A549 (cell line): ENCODE data around the gene SPRR3. TPM values are rescaled to one million over a fixed set of nuclear protein-coding genes. Genes with fewer than 3 reads are reported as not detected.

Experiments
- ATAC-seq, 2 experiments: fragments of 200-7000 bp in 1 of 2; fragments of >200 bp in 1 of 2; cut with Nextera tagmentation in 1 of 2; cut with Tn5 transposase in 1 of 2; 3 replicates each; pipeline versions ENCODE4 v1.8.0 to v1.9.1; 2018 to 2020; ENCODE audit warnings: mild to moderate bottlenecking in 1 of 2, moderate library complexity in 1 of 2
- CTCF ChIA-PET: fragments of 300-600 bp; sonication (Branson Sonifier 250); formaldehyde crosslinking; extraction: SDS; loops from one replicate; lab custom pipeline; 2021; ENCODE audit warnings: antibody characterized with exemption, inconsistent platforms; lab: Yijun Ruan, JAX
- POLR2A ChIA-PET: fragments of 350-600 bp; formaldehyde crosslinking; extraction: SDS; loops from one replicate; lab custom pipeline; 2021; ENCODE audit warnings: antibody characterized with exemption, inconsistent platforms; lab: Yijun Ruan, JAX
- DNase-seq, 2 experiments: peaks; one replicate each; pipeline versions ENCODE4 v3.0.0 to v3.0.0-alpha.2; 2011 to 2016; ENCODE audit warnings: low read depth in 1 of 2, low spot score in 1 of 2
- FAIRE-seq: peaks from 2 replicates; lab custom pipeline; 2011; peaks lifted over from hg19 to GRCh38; lab: Jason Lieb, UNC
- H3K27ac ChIP-seq, 2 experiments: fragments of >200 bp; sonication (Bioruptor Twin); formaldehyde crosslinking; 3 replicates each; pipeline ENCODE4 v1.5.1; 2016 to 2017
- H3K4me1 ChIP-seq: fragments of >200 bp; sonication (Bioruptor Twin); formaldehyde crosslinking; 3 replicates; pipeline ENCODE4 v1.6.1; 2016
- H3K4me2 ChIP-seq: fragments of >200 bp; sonication (Bioruptor Twin); formaldehyde crosslinking; 3 replicates; pipeline ENCODE4 v1.6.1; 2016
- H3K4me3 ChIP-seq: fragments of >200 bp; sonication (Bioruptor Twin); formaldehyde crosslinking; 3 replicates; pipeline ENCODE4 v1.5.1; 2016
- H3K9me3 ChIP-seq: fragments of >200 bp; sonication (Bioruptor Twin); formaldehyde crosslinking; 3 replicates; pipeline ENCODE4 v1.6.1; 2016
- CEBPB ChIP-seq, 2 experiments: fragments of >200 bp in 1 of 2; sonication (Bioruptor Twin) in 1 of 2; formaldehyde crosslinking in 1 of 2; IDR thresholded peaks; 2 replicates each; pipeline ENCODE4 v1.6.1; 2012 to 2016
- CHD2 ChIP-seq: fragments of 150-350 bp; IDR thresholded peaks from 2 replicates; pipeline ENCODE4 v1.6.1; 2014; ENCODE audit warnings: low read length; ENCODE audit not compliant: partially characterized antibody
- EHF ChIP-seq: fragments of 250-450 bp; sonication (Bioruptor Pico); IDR thresholded peaks from 2 replicates; pipeline ENCODE4 v1.5.0; 2020; ENCODE audit warnings: mild to moderate bottlenecking
- EP300 ChIP-seq, 2 experiments: fragments of >200 bp; sonication (Bioruptor Twin); formaldehyde crosslinking; IDR thresholded peaks; 2 replicates in 1 of 2; 3 replicates in 1 of 2; pipeline ENCODE4 v1.6.1; 2016 to 2017
- ESRRA ChIP-seq: fragments of 150-350 bp; IDR thresholded peaks from 2 replicates; pipeline ENCODE4 v1.6.1; 2014; ENCODE audit warnings: mild to moderate bottlenecking, low read length, borderline replicate concordance
- FOSB ChIP-seq: fragments of 250-450 bp; sonication (Bioruptor Pico); IDR thresholded peaks from 2 replicates; pipeline ENCODE4 v1.5.0; 2020; ENCODE audit warnings: mild to moderate bottlenecking, moderate library complexity
- HMGXB4 ChIP-seq: fragments of 250-450 bp; sonication (Bioruptor Pico); IDR thresholded peaks from 2 replicates; pipeline ENCODE4 v1.5.0; 2021; ENCODE audit warnings: mild to moderate bottlenecking, moderate library complexity, borderline replicate concordance
- HOXB13 ChIP-seq: fragments of 250-450 bp; sonication (Bioruptor Pico); IDR thresholded peaks from 2 replicates; pipeline ENCODE4 v1.5.0; 2020; ENCODE audit warnings: low read depth, mild to moderate bottlenecking, moderate library complexity
- JUNB ChIP-seq: fragments of >200 bp; sonication (Bioruptor Twin); formaldehyde crosslinking; IDR thresholded peaks from 2 replicates; pipeline ENCODE4 v1.6.1; 2016
- MAX ChIP-seq: IDR thresholded peaks from 2 replicates; pipeline ENCODE4 v1.6.1; 2012
- NFE2L2 ChIP-seq: fragments of 150-350 bp; conservative IDR thresholded peaks from 2 replicates; pipeline ENCODE4 v1.6.1; 2014; ENCODE audit warnings: low read length
- NPAS2 ChIP-seq: fragments of 250-450 bp; sonication (Bioruptor Pico); IDR thresholded peaks from 2 replicates; pipeline ENCODE4 v1.8.0; 2022; ENCODE audit warnings: mild to moderate bottlenecking, moderate library complexity, borderline replicate concordance
- POLR2AphosphoS2 ChIP-seq: conservative IDR thresholded peaks from 2 replicates; pipeline ENCODE4 v1.6.1; 2012; ENCODE audit warnings: low read length, improper control_type of control experiment, inconsistent platforms
- RARB ChIP-seq: fragments of 250-450 bp; sonication (Bioruptor Pico); IDR thresholded peaks from 2 replicates; pipeline ENCODE4 v1.8.0; 2021; ENCODE audit warnings: mild to moderate bottlenecking, moderate library complexity
- SREBF2 ChIP-seq: fragments of 450-650 bp; IDR thresholded peaks from 2 replicates; pipeline ENCODE4 v1.6.1; 2014; ENCODE audit warnings: mild to moderate bottlenecking, moderate library complexity
- TFCP2L1 ChIP-seq: fragments of 250-450 bp; sonication (Bioruptor Pico); IDR thresholded peaks from 2 replicates; pipeline ENCODE4 v1.5.0; 2021; ENCODE audit warnings: mild to moderate bottlenecking
- ZC3H11A ChIP-seq: fragments of 450-650 bp; IDR thresholded peaks from 2 replicates; pipeline ENCODE4 v1.6.1; 2014; ENCODE audit warnings: antibody characterized with exemption, mild to moderate bottlenecking
- WGBS: methylation state at CpG from one replicate; pipeline ENCODE4 v1.1.6; 2017; ENCODE audit errors: missing lambda C conversion rate; 5-methylcytosine and 5-hydroxymethylcytosine counted together
- polyA plus RNA-seq, 4 experiments: library from polyadenylated mRNA; depleted of rRNA in 3 of 4; stranded (reverse); fragments of >200 nt; fragmentation: RNase III in 1 of 4; extraction: RNeasy Plus Mini Kit Qiagen cat#74134 plus additional on column Dnase treatment in 1 of 4; gene quantifications; 2 replicates in 3 of 4; 3 replicates in 1 of 4; pipeline ENCODE4 v1.2.3, GENCODE V29; 2011 to 2017
- TF ChIP-seq, protein P1 (sequence below): fragments of >200 bp; sonication (Bioruptor Twin); formaldehyde crosslinking; IDR thresholded peaks from 3 replicates; pipeline ENCODE4 v1.5.1; 2016
- TF ChIP-seq, protein P2 (sequence below): fragments of 450-650 bp; IDR thresholded peaks from 2 replicates; pipeline ENCODE4 v1.6.1; 2014; ENCODE audit warnings: antibody characterized with exemption
- TF ChIP-seq, protein P3 (sequence below): fragments of 250-450 bp; sonication (Bioruptor Pico); IDR thresholded peaks from 2 replicates; pipeline ENCODE4 v1.5.0; 2020; ENCODE audit warnings: low read depth, mild to moderate bottlenecking, moderate library complexity

The SPRR3 gene
- polyA plus RNA-seq, 2 of the 4 experiments (the other 2 are of a cell fraction), result not detected

DNA sequence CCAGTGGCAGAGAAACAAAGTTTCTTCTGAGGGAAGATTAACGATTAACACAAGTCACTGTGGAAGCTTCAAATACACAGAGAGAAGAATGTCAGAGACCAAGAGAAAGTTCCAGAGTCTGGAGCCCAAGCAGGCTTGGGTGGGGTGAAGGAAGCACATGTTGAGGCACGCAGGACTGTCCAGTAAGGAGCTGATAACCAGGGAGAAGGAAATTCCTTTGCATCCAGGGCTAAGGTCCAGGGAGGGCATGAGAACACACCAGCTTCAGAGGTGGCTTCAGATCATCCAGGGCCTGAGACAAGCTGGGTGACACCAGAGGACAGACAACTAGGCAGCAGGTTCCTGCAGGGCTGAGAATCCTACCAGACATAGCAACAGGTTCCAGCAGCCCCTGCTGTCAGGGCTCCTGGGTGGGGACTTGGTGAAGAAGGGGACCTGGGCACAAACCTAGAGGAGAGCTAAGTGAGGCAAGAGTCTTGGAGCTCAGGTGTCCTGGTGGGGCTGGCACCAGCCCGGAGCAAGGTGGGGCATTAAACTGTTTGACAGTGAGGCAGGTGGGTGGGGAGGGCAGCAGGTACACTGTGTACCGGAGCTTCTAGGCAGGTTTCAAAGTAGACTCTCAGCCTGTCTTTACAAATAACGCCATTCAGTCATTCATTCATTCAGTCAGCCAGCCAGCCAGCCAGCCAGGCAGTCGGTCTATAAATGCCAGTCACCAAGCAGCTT, 20.2 kb upstream of the SPRR3 start:
- no peak for ATAC-seq
- Histone ChIP-seq H3K4me2 (no peak overlapping the region), H3K4me3 (no peak overlapping the region), H3K27ac (no peak overlapping the region), H3K9me3 (no peaks in the 10 kb centered on the region), H3K4me1 (no peaks in the 10 kb centered on the region)
- TF ChIP-seq, protein P1, sequence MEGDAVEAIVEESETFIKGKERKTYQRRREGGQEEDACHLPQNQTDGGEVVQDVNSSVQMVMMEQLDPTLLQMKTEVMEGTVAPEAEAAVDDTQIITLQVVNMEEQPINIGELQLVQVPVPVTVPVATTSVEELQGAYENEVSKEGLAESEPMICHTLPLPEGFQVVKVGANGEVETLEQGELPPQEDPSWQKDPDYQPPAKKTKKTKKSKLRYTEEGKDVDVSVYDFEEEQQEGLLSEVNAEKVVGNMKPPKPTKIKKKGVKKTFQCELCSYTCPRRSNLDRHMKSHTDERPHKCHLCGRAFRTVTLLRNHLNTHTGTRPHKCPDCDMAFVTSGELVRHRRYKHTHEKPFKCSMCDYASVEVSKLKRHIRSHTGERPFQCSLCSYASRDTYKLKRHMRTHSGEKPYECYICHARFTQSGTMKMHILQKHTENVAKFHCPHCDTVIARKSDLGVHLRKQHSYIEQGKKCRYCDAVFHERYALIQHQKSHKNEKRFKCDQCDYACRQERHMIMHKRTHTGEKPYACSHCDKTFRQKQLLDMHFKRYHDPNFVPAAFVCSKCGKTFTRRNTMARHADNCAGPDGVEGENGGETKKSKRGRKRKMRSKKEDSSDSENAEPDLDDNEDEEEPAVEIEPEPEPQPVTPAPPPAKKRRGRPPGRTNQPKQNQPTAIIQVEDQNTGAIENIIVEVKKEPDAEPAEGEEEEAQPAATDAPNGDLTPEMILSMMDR, result no peak
- FAIRE-seq, result no peak
- DNase-seq, result no peak
- WGBS, result 14% methylated on average over 6 of the region's 6 CpGs
- ChIA-PET POLR2A (no interaction called here), CTCF (interaction anchor here (0.8 to 1.6 kb wide), 3 partner anchors 8 to 160 kb away, joined by 3 read pairs; no protein-coding TSS in a partner anchor)

DNA sequence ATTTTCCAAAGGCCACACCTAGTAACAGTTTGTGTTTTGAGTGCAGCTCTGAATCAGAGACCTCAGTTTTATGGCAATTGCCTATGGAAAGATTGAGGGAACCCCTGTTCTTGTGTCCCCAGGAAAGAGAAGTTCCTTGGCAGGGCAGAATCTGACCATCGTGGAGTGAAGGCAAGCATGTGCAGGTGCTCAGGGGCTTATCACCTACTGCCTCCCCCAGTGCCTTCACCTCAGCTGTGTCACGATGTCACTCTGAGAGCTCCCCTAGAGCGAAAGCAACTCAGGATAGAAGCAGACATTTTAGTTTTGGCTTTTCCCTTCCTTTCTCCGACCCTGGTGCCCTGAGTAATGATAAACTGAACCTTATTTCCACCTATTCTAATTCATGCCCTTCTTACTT, 19.5 kb upstream of the SPRR3 start:
- H3K9me3 ChIP-seq, result no peaks in the 10 kb centered on the region
- H3K27ac ChIP-seq, result no peak overlapping the region
- no peaks in the 10 kb centered on the region for H3K4me1 ChIP-seq
- 9% methylated on average over 4 of the region's 4 CpGs for WGBS
- H3K4me3 ChIP-seq, result no peak overlapping the region
- TF ChIP-seq MAX, result no peak
- no peak for TF ChIP-seq SREBF2
- TF ChIP-seq, protein P1, result no peak
- TF ChIP-seq, protein P2, sequence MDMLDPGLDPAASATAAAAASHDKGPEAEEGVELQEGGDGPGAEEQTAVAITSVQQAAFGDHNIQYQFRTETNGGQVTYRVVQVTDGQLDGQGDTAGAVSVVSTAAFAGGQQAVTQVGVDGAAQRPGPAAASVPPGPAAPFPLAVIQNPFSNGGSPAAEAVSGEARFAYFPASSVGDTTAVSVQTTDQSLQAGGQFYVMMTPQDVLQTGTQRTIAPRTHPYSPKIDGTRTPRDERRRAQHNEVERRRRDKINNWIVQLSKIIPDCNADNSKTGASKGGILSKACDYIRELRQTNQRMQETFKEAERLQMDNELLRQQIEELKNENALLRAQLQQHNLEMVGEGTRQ, result no peak
- no peak for TF ChIP-seq FOSB
- no peak for TF ChIP-seq POLR2AphosphoS2
- TF ChIP-seq EHF, result no peak
- TF ChIP-seq RARB (CRISPR knock-in tag), result no peak
- TF ChIP-seq, protein P3, sequence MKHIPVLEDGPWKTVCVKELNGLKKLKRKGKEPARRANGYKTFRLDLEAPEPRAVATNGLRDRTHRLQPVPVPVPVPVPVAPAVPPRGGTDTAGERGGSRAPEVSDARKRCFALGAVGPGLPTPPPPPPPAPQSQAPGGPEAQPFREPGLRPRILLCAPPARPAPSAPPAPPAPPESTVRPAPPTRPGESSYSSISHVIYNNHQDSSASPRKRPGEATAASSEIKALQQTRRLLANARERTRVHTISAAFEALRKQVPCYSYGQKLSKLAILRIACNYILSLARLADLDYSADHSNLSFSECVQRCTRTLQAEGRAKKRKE, result no peak
- no peak for TF ChIP-seq CEBPB (IDR thresholded peaks at IDR 0.05)
- POLR2A ChIA-PET, result no interaction called here
- DNase-seq, result no peak
- no peak overlapping the region for H3K4me2 ChIP-seq
- ATAC-seq, result no peak
- FAIRE-seq, result no peak
- CTCF ChIA-PET, result interaction anchor here (1.2 kb wide), 1 partner anchor 17 kb away, joined by 3 read pairs; no protein-coding TSS in a partner anchor

GRCh38 chr1:152983234-152983633, 18.3 kb upstream of the SPRR3 start:
- H3K4me3 ChIP-seq, result no peak overlapping the region
- no peaks in the 10 kb centered on the region for H3K4me1 ChIP-seq
- ATAC-seq (no peak), FAIRE-seq (no peak), DNase-seq (no peak)
- no peak overlapping the region for H3K4me2 ChIP-seq
- H3K9me3 ChIP-seq, result no peaks in the 10 kb centered on the region
- H3K27ac ChIP-seq, result no peak overlapping the region
- TF ChIP-seq ZC3H11A (no peak), HOXB13 (CRISPR knock-in tag) (no peak), TFCP2L1 (CRISPR knock-in tag) (no peak), NFE2L2 (no peak), EP300 (IDR thresholded peaks at IDR 0.05) (no peak), NPAS2 (CRISPR knock-in tag) (no peak), JUNB (no peak), CHD2 (no peak), ESRRA (no peak), MAX (no peak), HMGXB4 (CRISPR knock-in tag) (no peak)
- TF ChIP-seq, protein P3, result no peak
- POLR2A ChIA-PET, result no interaction called here
- CTCF ChIA-PET, result no interaction called here
